ENCODE results near the gene TFCP2. TPM values are rescaled to one million over a fixed set of nuclear protein-coding genes. Genes with fewer than 3 reads are reported as not detected.
A peak's percentile ranks its signal among the peaks of the same experiment; 100 is the strongest.

Gene TFCP2
- total RNA-seq, 4 donors from 2014 or later, result 6.1 to 30.7 (median 19.8) TPM

- Histone ChIP-seq H3K9me3 (no peaks in the 10 kb centered on the region), H3K27me3 (no peaks in the 10 kb centered on the region), H3K4me3 (peak overlapping the region; percentile 71 to 92), H3K4me1 (peaks cover 0 to 10% of the 10 kb centered on the region in 2 donors), H3K27ac (peak overlapping the region; percentile 97 to 98), H3K36me3 (no peaks in the 10 kb centered on the region)
- intact Hi-C loops (cut with DNase I; ENCODE audit: low total_unique reads), result no loop called here
- DNase-seq, result no peak
- TF ChIP-seq CTCF (IDR thresholded peaks at IDR 0.05), result no peak
- no peak for TF ChIP-seq POLR2A (IDR thresholded peaks at IDR 0.05)
Observed at GRCh38 chr12:51171884-51172514, 936 bp downstream of the TFCP2 start.

DNA sequence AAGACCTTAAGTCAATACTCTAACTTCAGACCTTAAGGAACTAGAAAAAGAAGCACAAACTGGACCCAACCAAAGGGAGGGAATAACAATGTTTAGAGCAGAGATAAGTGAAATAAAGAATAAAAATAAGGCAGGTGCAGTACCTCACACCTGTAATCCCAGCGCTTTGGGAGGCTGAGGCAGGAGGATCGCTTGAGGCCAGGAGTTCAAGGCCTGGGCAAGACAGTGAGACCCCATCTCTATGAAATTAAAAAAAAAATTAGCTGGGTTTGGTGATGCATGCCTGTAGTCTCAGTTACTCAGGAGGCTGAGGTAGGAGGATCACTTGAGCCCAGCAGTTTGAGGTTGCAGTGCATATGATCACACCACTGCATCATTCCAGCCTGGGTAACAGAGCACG lies 9.1 kb downstream of the TFCP2 start:
- no peaks in the 10 kb centered on the region for H3K4me1 ChIP-seq
- no peak overlapping the region for H3K4me3 ChIP-seq
- no peak for TF ChIP-seq POLR2A (IDR thresholded peaks at IDR 0.05)
- TF ChIP-seq CTCF (IDR thresholded peaks at IDR 0.05), result no peak
- intact Hi-C loops (cut with DNase I; ENCODE audit: low total_unique reads), result no loop called here
- no peaks in the 10 kb centered on the region for H3K9me3 ChIP-seq
- no peak overlapping the region for H3K27ac ChIP-seq
- H3K27me3 ChIP-seq, result no peaks in the 10 kb centered on the region
- no peaks in the 10 kb centered on the region for H3K36me3 ChIP-seq
- no peak for DNase-seq

DNA sequence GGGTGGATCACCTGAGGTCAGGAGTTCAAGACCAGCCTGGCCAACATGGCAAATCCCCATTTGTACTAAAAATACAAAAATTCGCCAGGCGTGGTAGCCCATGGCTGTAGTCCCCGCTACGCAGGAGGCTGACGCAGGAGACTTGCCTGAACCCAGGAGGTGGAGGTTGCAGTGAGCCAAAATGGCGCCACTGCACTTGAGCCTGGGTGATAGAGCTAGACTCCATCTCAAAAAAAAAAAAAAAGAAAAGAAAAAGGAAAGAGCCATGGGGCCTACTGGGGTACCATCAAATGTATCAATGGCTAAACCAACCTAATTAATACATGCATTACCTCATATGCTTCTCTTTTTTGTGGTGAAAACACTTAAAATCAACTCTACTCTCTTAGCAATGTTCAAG lies 10.7 kb downstream of the TFCP2 start:
- Histone ChIP-seq H3K9me3 (no peaks in the 10 kb centered on the region), H3K4me1 (no peaks in the 10 kb centered on the region), H3K27ac (no peak overlapping the region), H3K27me3 (no peaks in the 10 kb centered on the region), H3K36me3 (no peaks in the 10 kb centered on the region), H3K4me3 (no peak overlapping the region)
- no peak for TF ChIP-seq CTCF (IDR thresholded peaks at IDR 0.05)
- no peak for TF ChIP-seq POLR2A (IDR thresholded peaks at IDR 0.05)
- intact Hi-C loops (cut with DNase I; ENCODE audit: low total_unique reads), result no loop called here
- DNase-seq, result no peak

DNA sequence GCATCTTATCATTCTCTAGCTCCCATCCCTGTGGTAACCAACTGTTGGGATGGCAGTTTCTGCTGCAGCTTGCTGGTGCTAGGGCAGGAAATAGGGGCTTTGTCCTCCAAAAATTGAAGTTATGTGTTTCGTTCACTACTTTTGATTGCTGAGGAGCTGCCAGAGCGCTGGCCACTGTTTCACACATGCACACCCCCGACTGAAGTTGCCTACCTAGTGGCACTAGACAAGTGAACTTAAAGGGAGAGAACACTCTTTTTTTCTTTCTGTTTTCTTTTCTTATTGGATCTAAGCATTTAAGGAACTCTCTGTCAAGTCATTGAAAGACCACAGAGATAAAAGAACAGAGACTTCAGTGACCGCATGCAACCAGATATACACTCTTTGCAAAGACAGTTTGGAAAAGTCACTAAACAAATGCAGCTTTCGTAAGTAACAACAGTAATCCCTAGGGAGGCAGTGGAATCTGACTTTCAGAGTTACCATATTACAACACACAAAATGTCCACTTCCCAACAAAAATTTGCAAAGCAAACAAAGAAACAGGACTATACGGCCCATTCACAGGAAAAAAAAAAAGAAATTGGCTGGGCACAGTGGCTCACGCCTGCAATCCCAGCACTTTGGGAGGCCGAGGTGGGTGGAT lies 12.0 kb downstream of the TFCP2 start:
- Histone ChIP-seq H3K27me3 (no peaks in the 10 kb centered on the region), H3K4me3 (no peak overlapping the region), H3K36me3 (no peaks in the 10 kb centered on the region), H3K4me1 (no peaks in the 10 kb centered on the region), H3K9me3 (no peaks in the 10 kb centered on the region), H3K27ac (no peak overlapping the region)
- intact Hi-C loops (cut with DNase I; ENCODE audit: low total_unique reads), result no loop called here
- TF ChIP-seq POLR2A (IDR thresholded peaks at IDR 0.05) (no peak), CTCF (IDR thresholded peaks at IDR 0.05) (no peak)
- DNase-seq, result no peak

- no peak overlapping the region for H3K27ac ChIP-seq
Observed at GRCh38 chr12:51156245-51156765, 16.6 kb downstream of the TFCP2 start.

More at GRCh38 chr12:51156245-51156765, 16.6 kb downstream of the TFCP2 start:
- no peak for DNase-seq
- Histone ChIP-seq H3K4me1 (no peaks in the 10 kb centered on the region), H3K27me3 (no peaks in the 10 kb centered on the region), H3K36me3 (no peaks in the 10 kb centered on the region), H3K9me3 (no peaks in the 10 kb centered on the region), H3K4me3 (no peak overlapping the region)
- intact Hi-C loops (cut with DNase I; ENCODE audit: low total_unique reads), result no loop called here
- no peak for TF ChIP-seq CTCF (IDR thresholded peaks at IDR 0.05)
- no peak for TF ChIP-seq POLR2A (IDR thresholded peaks at IDR 0.05)
